ENCODE results near the gene TLE3.
"Not testable (repeated sequence)": the region's sequence is repeated elsewhere in the genome, so short reads cannot be mapped to it uniquely, and the experiment has no call there.

The TLE3 gene

GRCh38 chr15:70097321-70098152 lies at the start of gene TLE3:
TLE3 (minus strand) TSS chr15:70097917; CDS start chr15:70096798, 1,119 bp downstream.
- DNase-seq = peak; percentile 94

GRCh38 chr15:70147178-70147760 lies 49.6 kb upstream of the TLE3 start:
- no peak for DNase-seq

- DNase-seq = no peak
These were observed 49.1 kb upstream of the TLE3 start for GRCh38 chr15:70146771-70147170.

- no peak for DNase-seq
These were observed 48.4 kb upstream of the TLE3 start for GRCh38 chr15:70146162-70146561.

GRCh38 chr15:70145261-70145660 lies 47.5 kb upstream of the TLE3 start:
- DNase-seq = no peak

- DNase-seq = no peak
These were observed 44.8 kb upstream of the TLE3 start for GRCh38 chr15:70142322-70143191.

- DNase-seq = no peak
These were observed 44.3 kb upstream of the TLE3 start for GRCh38 chr15:70142072-70142321.

GRCh38 chr15:70141376-70142071 lies 43.8 kb upstream of the TLE3 start:
- no peak for DNase-seq

GRCh38 chr15:70140543-70141375 lies 43.0 kb upstream of the TLE3 start:
- DNase-seq = no peak

GRCh38 chr15:70140025-70140542 lies 42.4 kb upstream of the TLE3 start:
- no peak for DNase-seq

- DNase-seq = no peak
These were observed 40.2 kb upstream of the TLE3 start for GRCh38 chr15:70137967-70138366.

GRCh38 chr15:70137021-70137420 lies 39.3 kb upstream of the TLE3 start:
- not testable (repeated sequence) for DNase-seq

GRCh38 chr15:70133781-70134421 lies 36.2 kb upstream of the TLE3 start:
- no peak for DNase-seq

- no peak for DNase-seq
These were observed 35.6 kb upstream of the TLE3 start for GRCh38 chr15:70133296-70133695.

GRCh38 chr15:70132571-70132970 lies 34.9 kb upstream of the TLE3 start:
- no peak for DNase-seq

- DNase-seq = no peak
These were observed 34.4 kb upstream of the TLE3 start for GRCh38 chr15:70132139-70132538.

GRCh38 chr15:70128414-70129140 lies 30.9 kb upstream of the TLE3 start:
- DNase-seq = no peak

- no peak for DNase-seq
These were observed 30.2 kb upstream of the TLE3 start for GRCh38 chr15:70127770-70128413.

GRCh38 chr15:70127288-70127746 lies 29.6 kb upstream of the TLE3 start:
- no peak for DNase-seq

GRCh38 chr15:70126362-70126761 lies 28.6 kb upstream of the TLE3 start:
- DNase-seq = no peak
